Measurements from ENCODE around the gene GCC2.
A peak's percentile ranks its signal among the peaks of the same experiment; 100 is the strongest.

The GCC2 gene

GRCh38 chr2:108448678-108449409 lies at the start of gene GCC2:
TSS of gene GCC2 (plus strand) at chr2:108449206. CDS start at chr2:108449275, 69 bp downstream.
- TF ChIP-seq MAX (IDR thresholded peaks at IDR 0.05; ENCODE audit: low read depth, low read length) (no peak), POLR2A (IDR thresholded peaks at IDR 0.05; ENCODE audit: extremely low read depth, insufficient read length) (peak; percentile 77), MYC (IDR thresholded peaks at IDR 0.05; ENCODE audit: low read depth, low read length) (no peak; the same call in 1 of the 2 replicates), CTCF (IDR thresholded peaks at IDR 0.05; ENCODE audit: low read depth, low read length) (no peak)
- H3K4me3 ChIP-seq (ENCODE audit: low read depth, low read length) = peak within 1 kb of the TSS; percentile 98
- peak; percentile 97 for DNase-seq (ENCODE audit: low read depth)

GRCh38 chr2:108399479-108399878 lies 49.5 kb upstream of the GCC2 start:
- H3K4me3 ChIP-seq (ENCODE audit: low read depth, low read length) = no peak overlapping the region
- TF ChIP-seq MAX (IDR thresholded peaks at IDR 0.05; ENCODE audit: low read depth, low read length) = no peak
- no peak for TF ChIP-seq MYC (IDR thresholded peaks at IDR 0.05; ENCODE audit: low read depth, low read length)
- no peak for TF ChIP-seq CTCF (IDR thresholded peaks at IDR 0.05; ENCODE audit: low read depth, low read length)
- TF ChIP-seq POLR2A (IDR thresholded peaks at IDR 0.05; ENCODE audit: extremely low read depth, insufficient read length) = no peak
- no peak for DNase-seq (ENCODE audit: low read depth)

GRCh38 chr2:108401800-108402199 lies 47.2 kb upstream of the GCC2 start:
- TF ChIP-seq MAX (IDR thresholded peaks at IDR 0.05; ENCODE audit: low read depth, low read length) (no peak), MYC (IDR thresholded peaks at IDR 0.05; ENCODE audit: low read depth, low read length) (no peak)
- H3K4me3 ChIP-seq (ENCODE audit: low read depth, low read length) = no peak overlapping the region
- DNase-seq (ENCODE audit: low read depth) = no peak

- DNase-seq (ENCODE audit: low read depth) = no peak
- TF ChIP-seq CTCF (IDR thresholded peaks at IDR 0.05; ENCODE audit: low read depth, low read length) (no peak), MYC (IDR thresholded peaks at IDR 0.05; ENCODE audit: low read depth, low read length) (no peak), MAX (IDR thresholded peaks at IDR 0.05; ENCODE audit: low read depth, low read length) (no peak)
- H3K4me3 ChIP-seq (ENCODE audit: low read depth, low read length) = no peak overlapping the region
Observed at GRCh38 chr2:108403494-108403893, 45.5 kb upstream of the GCC2 start.

- no peak overlapping the region for H3K4me3 ChIP-seq (ENCODE audit: low read depth, low read length)
- TF ChIP-seq CTCF (IDR thresholded peaks at IDR 0.05; ENCODE audit: low read depth, low read length) (no peak), MYC (IDR thresholded peaks at IDR 0.05; ENCODE audit: low read depth, low read length) (no peak), MAX (IDR thresholded peaks at IDR 0.05; ENCODE audit: low read depth, low read length) (no peak), POLR2A (IDR thresholded peaks at IDR 0.05; ENCODE audit: extremely low read depth, insufficient read length) (no peak)
- no peak for DNase-seq (ENCODE audit: low read depth)
Observed at GRCh38 chr2:108404784-108405397, 44.1 kb upstream of the GCC2 start.
